Upper lobe of left lung (tissue), 6 donors: ENCODE results near the gene ITM2C. TPM values are rescaled to one million over a fixed set of nuclear protein-coding genes. Genes with fewer than 3 reads are reported as not detected.

ENCODE experiments used
- ATAC-seq, 2 donors: fragments of 200-7000 bp; cut with Tn5 transposase; one replicate each; pipeline ENCODE4 v1.9.1; 2022; ENCODE audit warnings: mild to moderate bottlenecking in 2 of 2, moderate library complexity in 2 of 2; ENCODE audit not compliant: low FRiP score in 2 of 2
- DNase-seq, 2 donors: peaks; one replicate each; pipeline ENCODE4 v3.0.0-alpha.2; 2019 to 2020
- H3K27ac ChIP-seq, 4 donors: fragments of 200-600 bp; sonication (generic); one replicate each; pipeline ENCODE4 v1.5.1; 2016 to 2019
- H3K27me3 ChIP-seq, 4 donors: fragments of 200-600 bp; sonication (generic); one replicate each; pipeline ENCODE4 v1.5.1; 2017 to 2019
- H3K36me3 ChIP-seq, 4 donors: fragments of 200-600 bp; sonication (generic); one replicate each; pipeline ENCODE4 v1.5.1; 2016 to 2019
- H3K4me1 ChIP-seq, 4 donors: fragments of 200-600 bp; sonication (generic); one replicate each; pipeline ENCODE4 v1.5.1; 2018 to 2019
- H3K4me3 ChIP-seq, 4 donors: fragments of 200-600 bp; sonication (generic); one replicate each; pipeline ENCODE4 v1.5.1; 2017 to 2019; ENCODE audit warnings: mild to moderate bottlenecking in 2 of 4, moderate library complexity in 1 of 4
- H3K9me3 ChIP-seq, 4 donors: fragments of 200-600 bp; sonication (generic); one replicate each; pipeline ENCODE4 v1.5.1; 2018 to 2019
- CTCF ChIP-seq, 6 experiments: fragments of 450-650 bp in 4 of 6; fragments of 200-600 bp in 2 of 6; sonication (generic) in 2 of 6; IDR thresholded peaks; one replicate each; pipeline ENCODE4 v1.5.1; 2016 to 2019; ENCODE audit warnings: antibody characterized with exemption in 6 of 6
- EP300 ChIP-seq, 4 donors: sonication (generic); formaldehyde crosslinking; IDR thresholded peaks; one replicate each; pipeline ENCODE4 v1.5.1; 2017; ENCODE audit warnings: antibody characterized with exemption in 4 of 4, control low read depth in 2 of 4
- POLR2A ChIP-seq, 4 donors: fragments of 450-650 bp; IDR thresholded peaks; one replicate each; pipeline ENCODE4 v1.5.1; 2016 to 2017; ENCODE audit warnings: antibody characterized with exemption in 4 of 4, mild to moderate bottlenecking in 2 of 4
- POLR2AphosphoS5 ChIP-seq, 2 donors: sonication (generic); formaldehyde crosslinking; IDR thresholded peaks; one replicate each; pipeline ENCODE4 v1.5.1; 2017; ENCODE audit warnings: antibody characterized with exemption in 2 of 2
- WGBS, 2 donors: methylation state at CpG; one replicate each; pipeline ENCODE4 v1.1.5; 2017 to 2018; 5-methylcytosine and 5-hydroxymethylcytosine counted together
- total RNA-seq, 6 donors: library from RNA; depleted of rRNA in 4 of 6; stranded (reverse); fragments of >200 nt in 4 of 6; gene quantifications; one replicate each; pipeline versions ENCODE4 v1.1.0 to v1.2.1, GENCODE V29; 2016 to 2021
- donor health status: DM: no; HTN: no; CAD: no; lungs with moderate emphysema.
- donor health status: DM: no; HTN: yes; CAD: no; lungs with severe emphysema.

The ITM2C gene
- total RNA-seq, 6 donors from 2014 or later = 19.9 to 40.4 (median 25.6) TPM

- 58 to 64% methylated on average over 4 to 6 of the region's 6 CpGs for WGBS, 2 donors
- no peak overlapping the region for H3K27ac ChIP-seq
- no peak for DNase-seq
These were observed 26.8 kb downstream of the ITM2C start for GRCh38 chr2:230891509-230891908.

GRCh38 chr2:230893338-230893737, 28.6 kb downstream of the ITM2C start:
- no peak overlapping the region for H3K27ac ChIP-seq
- TF ChIP-seq POLR2A (IDR thresholded peaks at IDR 0.05) (no peak), CTCF (IDR thresholded peaks at IDR 0.05) (no peak), EP300 (IDR thresholded peaks at IDR 0.05) (no peak), POLR2AphosphoS5 (IDR thresholded peaks at IDR 0.05) (no peak)
- 35 to 49% methylated on average over 4 to 6 of the region's 6 CpGs for WGBS, 2 donors
- no peaks in the 10 kb centered on the region for H3K27me3 ChIP-seq
- H3K36me3 ChIP-seq = no peaks in the 10 kb centered on the region
- ATAC-seq (no peak), DNase-seq (peak in 1 of 2 donors; percentile 66)
- no peaks in the 10 kb centered on the region for H3K4me1 ChIP-seq
- H3K4me3 ChIP-seq = no peak overlapping the region
- H3K9me3 ChIP-seq = no peaks in the 10 kb centered on the region

More at GRCh38 chr2:230891509-230891908, 26.8 kb downstream of the ITM2C start:
- TF ChIP-seq EP300 (IDR thresholded peaks at IDR 0.05) = no peak
- no peak for TF ChIP-seq POLR2AphosphoS5 (IDR thresholded peaks at IDR 0.05)
- TF ChIP-seq POLR2A (IDR thresholded peaks at IDR 0.05) = no peak
- TF ChIP-seq CTCF (IDR thresholded peaks at IDR 0.05) = no peak
- H3K36me3 ChIP-seq = no peaks in the 10 kb centered on the region
- no peak overlapping the region for H3K4me3 ChIP-seq
- H3K4me1 ChIP-seq = no peaks in the 10 kb centered on the region
- H3K27me3 ChIP-seq = no peaks in the 10 kb centered on the region
- ATAC-seq = no peak
- H3K9me3 ChIP-seq = no peaks in the 10 kb centered on the region

- Histone ChIP-seq H3K4me1 (no peaks in the 10 kb centered on the region), H3K27me3 (no peaks in the 10 kb centered on the region), H3K36me3 (no peaks in the 10 kb centered on the region), H3K27ac (no peak overlapping the region), H3K9me3 (no peaks in the 10 kb centered on the region), H3K4me3 (no peak overlapping the region)
- ATAC-seq (no peak), DNase-seq (peak in 1 of 2 donors; percentile 6)
- TF ChIP-seq CTCF (IDR thresholded peaks at IDR 0.05) = no peak
- TF ChIP-seq POLR2A (IDR thresholded peaks at IDR 0.05) = no peak
- TF ChIP-seq POLR2AphosphoS5 (IDR thresholded peaks at IDR 0.05) = no peak
- no peak for TF ChIP-seq EP300 (IDR thresholded peaks at IDR 0.05)
- WGBS, 2 donors = 68 to 70% methylated on average over 14 to 19 of the region's 19 CpGs
These were observed 29.4 kb downstream of the ITM2C start for GRCh38 chr2:230893841-230894781.

- Histone ChIP-seq H3K27me3 (no peaks in the 10 kb centered on the region), H3K36me3 (no peaks in the 10 kb centered on the region), H3K4me3 (no peak overlapping the region), H3K4me1 (no peaks in the 10 kb centered on the region), H3K9me3 (no peaks in the 10 kb centered on the region), H3K27ac (no peak overlapping the region)
- 29 to 43% methylated on average over 2 to 6 of the region's 6 CpGs for WGBS, 2 donors
- ATAC-seq (no peak), DNase-seq (peak in 1 of 2 donors; percentile 14)
- TF ChIP-seq POLR2AphosphoS5 (IDR thresholded peaks at IDR 0.05) (no peak), CTCF (IDR thresholded peaks at IDR 0.05) (no peak), EP300 (IDR thresholded peaks at IDR 0.05) (no peak), POLR2A (IDR thresholded peaks at IDR 0.05) (no peak)
These were observed 31.0 kb downstream of the ITM2C start for GRCh38 chr2:230895536-230896345.
